Measurements from ENCODE around the gene HSPA13. TPM values are rescaled to one million over a fixed set of nuclear protein-coding genes. Genes with fewer than 3 reads are reported as not detected.

HSPA13 gene
- 29.4 and 36.9 TPM in 2 replicates for total RNA-seq (2021; fragmentation: NEBNext Ultra II Directional; extraction: Animal tissue kit (Norgen Biotek cat#: 25700))
- 4.0 and 7.8 TPM in 2 replicates for polyA plus RNA-seq (2011; rRNA removed)
- polyA plus RNA-seq (2011; cell fraction: cytosol; rRNA removed) = 9.2 TPM
- 2.4 TPM for polyA plus RNA-seq (2011; cell fraction: nucleus; rRNA removed)
- polyA plus RNA-seq (2012, experiment 1 of 2) = 8.5 to 14.7 TPM (median 11.1 TPM) in 4 replicates
- 1.2 TPM for polyA plus RNA-seq (2012, experiment 2 of 2)
- polyA plus RNA-seq (2013, experiment 1 of 2) = 27.5 TPM
- 30.1 TPM for polyA plus RNA-seq (2013, experiment 2 of 2)
- polyA minus RNA-seq (2011; rRNA and poly(A)+ RNA removed) = 13.9 and 22.1 TPM in 2 replicates
- 9.2 TPM for polyA minus RNA-seq (2011; cell fraction: cytosol; rRNA and poly(A)+ RNA removed)
- polyA minus RNA-seq (2011; cell fraction: nucleus; rRNA and poly(A)+ RNA removed) = 9.3 TPM
- long read RNA-seq, experiment 1, transcript HSPA13-201 (5 exons, 3,986 nt) = major isoform, 12 of 52 reads
- long read RNA-seq, experiment 1, partial matches to known transcripts = 13 of 52 reads
- long read RNA-seq, experiment 1, other reads (novel, unspliced or antisense) = 27 of 52 reads
- long read RNA-seq, experiment 2, partial matches to known transcripts = 1 of 5 reads
- long read RNA-seq, experiment 2, other reads (novel, unspliced or antisense) = 1 of 5 reads

- peak within 1 kb of the TSS; percentile 84 for H2AFZ ChIP-seq (ENCODE audit: low read length)
- H3K79me2 ChIP-seq (ENCODE audit: control insufficient read depth in 1 of 2, insufficient read depth in 2 of 2, low read length in 2 of 2) = peaks cover 0 to 39% of the 10 kb centered on the region in 2 experiments; a peak in 2 of 4 replicates
- no peak within 1 kb of the TSS for H2BK20ac ChIP-seq (ENCODE audit: low read length)
- peaks cover 0 to 18% (median 5%) of the 10 kb centered on the region in 4 experiments; a peak in 5 of 8 replicates for H3K36me3 ChIP-seq (ENCODE audit: control insufficient read depth in 2 of 4, insufficient read depth in 4 of 4, low read length in 3 of 4)
- no peak within 1 kb of the TSS for H2BK120ac ChIP-seq (replicated peaks; ENCODE audit: low read depth, low read length)
- WGBS, 2 experiments (ENCODE audit: extremely low coverage in 1 of 2, insufficient coverage in 1 of 2, insufficient read length in 1 of 2, insufficient replicate concordance in 2 of 2, low coverage in 1 of 2, low lambda C conversion rate in 2 of 2, missing lambda C conversion rate in 1 of 2) = 2% methylated on average over 43 of the region's 46 CpGs; no CpG with 5 or more reads in 1 of the 2 experiments
- no peaks in the 10 kb centered on the region for H3K27me3 ChIP-seq (replicated peaks in 1 of 4; ENCODE audit: control insufficient read depth in 3 of 4, extremely low read depth in 1 of 4, insufficient read depth in 3 of 4, low read length in 3 of 4)
- FAIRE-seq (peak; percentile 57), DNase-seq (ENCODE audit: low read depth in 1 of 2, low spot score in 2 of 2) (peak; percentile 96 to 98)
- no peak within 1 kb of the TSS; the same call in 1 of the 2 replicates for H2BK15ac ChIP-seq (ENCODE audit: low read length)
- H3K79me1 ChIP-seq (ENCODE audit: low read depth, low read length) = no peaks in the 10 kb centered on the region
- no peak within 1 kb of the TSS for H3K23ac ChIP-seq (ENCODE audit: insufficient read length)
- H3K18ac ChIP-seq (ENCODE audit: extremely low read depth, low read length) = peak within 1 kb of the TSS; percentile 76; the same call in 1 of the 2 replicates
- no peaks in the 10 kb centered on the region for H3K23me2 ChIP-seq (ENCODE audit: low read depth, low read length)
- peak within 1 kb of the TSS; percentile 80 to 94 (median 90) for H3K4me3 ChIP-seq (ENCODE audit: extremely low read depth in 1 of 4, insufficient read depth in 2 of 4, low read depth in 3 of 4, low read length in 4 of 4)
- no peak within 1 kb of the TSS; the same call in 1 of the 2 replicates for H2BK12ac ChIP-seq (ENCODE audit: low read depth, low read length)
- H3K4ac ChIP-seq (replicated peaks; ENCODE audit: insufficient read length, low read depth, low read length) = no peak within 1 kb of the TSS
- H3K9ac ChIP-seq (replicated peaks in 1 of 4; ENCODE audit: extremely low read depth in 1 of 4, low read depth in 3 of 4, low read length in 3 of 4) = peak within 1 kb of the TSS; percentile 84 to 97 (median 91)
- H3K4me2 ChIP-seq (ENCODE audit: insufficient read depth in 1 of 2, low read depth in 2 of 2, low read length in 2 of 2) = peak within 1 kb of the TSS; percentile 68 to 74
- H4K5ac ChIP-seq (ENCODE audit: insufficient read length, low read depth, low read length) = peak within 1 kb of the TSS; percentile 87
- H2AK5ac ChIP-seq (ENCODE audit: low read depth, low read length) = no peak within 1 kb of the TSS
- H4K91ac ChIP-seq (replicated peaks; ENCODE audit: insufficient read length, low read length) = no peak within 1 kb of the TSS
- H3K9me3 ChIP-seq (ENCODE audit: insufficient read depth in 2 of 2, low read depth in 1 of 2, low read length in 1 of 2) = no peaks in the 10 kb centered on the region
- no peak within 1 kb of the TSS for H3K14ac ChIP-seq (ENCODE audit: insufficient read length)
- peak within 1 kb of the TSS; percentile 89 for H3K56ac ChIP-seq (replicated peaks; ENCODE audit: insufficient read length, low read depth, low read length)
- peaks cover 0 to 3% (median 0%) of the 10 kb centered on the region in 4 experiments; a peak in 1 of 7 replicates for H3K4me1 ChIP-seq (replicated peaks in 1 of 4; ENCODE audit: control insufficient read depth in 3 of 4, insufficient read depth in 4 of 4, low read length in 3 of 4)
- CTCF ChIA-PET (ENCODE audit: partially characterized antibody) = interaction anchor here (1.2 kb wide), 1 partner anchor 9 kb away, joined by 3 read pairs; no protein-coding TSS in a partner anchor
- H2BK5ac ChIP-seq (ENCODE audit: low read depth, low read length) = peak within 1 kb of the TSS; percentile 96
- peak within 1 kb of the TSS; percentile 85 for H3K27ac ChIP-seq (ENCODE audit: low read depth, low read length)
- H4K8ac ChIP-seq (ENCODE audit: extremely low read depth, insufficient read depth, low read length) = peak within 1 kb of the TSS; percentile 94; the same call in 1 of the 2 replicates
- POLR2A ChIA-PET (ENCODE audit: partially characterized antibody) = interaction anchor here (0.6 to 1.9 kb wide), 9 partner anchors 8 to 232 kb away, joined by 3 to 7 read pairs (median 3); no protein-coding TSS in a partner anchor
- peaks cover 0 to 4% of the 10 kb centered on the region in 2 experiments for H4K20me1 ChIP-seq (replicated peaks in 1 of 2; ENCODE audit: control insufficient read depth in 1 of 2, insufficient read depth in 2 of 2, low read length in 2 of 2)
- no peak for TF ChIP-seq JUN (IDR thresholded peaks at IDR 0.05; ENCODE audit: low read depth, low read length)
- TF ChIP-seq RNF2 (IDR thresholded peaks at IDR 0.05; ENCODE audit: borderline replicate concordance, low read depth, low read length, missing control alignments, poor library complexity, severe bottlenecking) = no peak
- no peak for TF ChIP-seq ATF3 (IDR thresholded peaks at IDR 0.05; ENCODE audit: insufficient read depth, low read depth, low read length)
- no peak for TF ChIP-seq NANOG (IDR thresholded peaks at IDR 0.05; ENCODE audit: insufficient read depth, low read depth, low read length, poor library complexity, severe bottlenecking)
- TF ChIP-seq SP1 (IDR thresholded peaks at IDR 0.05; ENCODE audit: low read depth, low read length) = 0 out of 2 replicates have a peak, but pooled peaks have one; percentile 16
- TF ChIP-seq TAF7 (optimal IDR thresholded peaks at IDR 0.05; ENCODE audit: borderline replicate concordance, low read depth, low read length) = peak; percentile 13
Observed at GRCh38 chr21:14382835-14383595, at the start of gene HSPA13. TSS of gene HSPA13 (minus strand) at chr21:14383146. CDS start at chr21:14383119, 27 bp downstream.

Data from H1 (cell line).